ENCODE data around the gene TCF3. TPM values are rescaled to one million over a fixed set of nuclear protein-coding genes. Genes with fewer than 3 reads are reported as not detected.
"Not testable (repeated sequence)": the region's sequence is repeated elsewhere in the genome, so short reads cannot be mapped to it uniquely, and the experiment has no call there.

TCF3 gene
- total RNA-seq, 1 donor from 2014 or later = 18.5 TPM

DNA sequence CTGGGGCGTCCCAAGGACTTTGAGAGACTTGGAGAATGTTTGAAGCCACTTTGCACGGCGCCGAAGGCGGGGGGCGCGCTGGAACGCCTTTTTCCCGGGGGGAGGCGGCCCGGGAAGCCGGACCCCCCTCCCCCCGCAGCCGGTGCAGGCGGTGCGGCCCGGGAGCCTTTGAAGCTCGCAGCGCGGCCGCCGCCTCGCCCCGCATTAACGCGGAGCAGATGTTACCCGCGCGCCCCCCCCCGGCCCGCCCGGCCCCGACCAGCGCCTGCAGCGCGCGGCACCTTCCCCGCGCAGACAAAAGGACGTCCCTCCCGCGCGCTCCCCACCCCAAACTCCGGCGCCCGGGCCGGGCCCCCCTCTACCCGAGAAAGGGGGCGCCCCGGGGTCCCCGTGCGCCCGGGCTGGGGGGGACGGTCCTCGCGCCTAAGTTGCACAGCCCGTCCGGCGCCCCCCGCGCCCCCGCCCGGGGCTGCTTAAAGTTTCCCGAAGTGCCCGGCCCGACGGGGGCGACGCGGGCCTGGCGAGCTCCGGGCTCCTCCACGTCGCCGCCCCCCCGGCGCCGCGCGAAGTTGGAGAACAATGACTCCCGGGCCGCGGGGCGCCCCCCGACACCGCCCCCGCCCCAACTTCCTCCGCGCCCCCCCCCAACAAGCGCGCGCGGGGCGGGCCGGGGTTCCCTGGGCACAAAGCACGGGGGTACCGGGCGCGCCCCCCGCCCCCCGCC lies 685 bp downstream of the TCF3 start:
- peak; percentile 39 for DNase-seq (ENCODE audit: low spot score)

GRCh38 chr19:1650650-1651567 lies 1.5 kb downstream of the TCF3 start:
- DNase-seq (ENCODE audit: low spot score) = peak; percentile 55

DNA sequence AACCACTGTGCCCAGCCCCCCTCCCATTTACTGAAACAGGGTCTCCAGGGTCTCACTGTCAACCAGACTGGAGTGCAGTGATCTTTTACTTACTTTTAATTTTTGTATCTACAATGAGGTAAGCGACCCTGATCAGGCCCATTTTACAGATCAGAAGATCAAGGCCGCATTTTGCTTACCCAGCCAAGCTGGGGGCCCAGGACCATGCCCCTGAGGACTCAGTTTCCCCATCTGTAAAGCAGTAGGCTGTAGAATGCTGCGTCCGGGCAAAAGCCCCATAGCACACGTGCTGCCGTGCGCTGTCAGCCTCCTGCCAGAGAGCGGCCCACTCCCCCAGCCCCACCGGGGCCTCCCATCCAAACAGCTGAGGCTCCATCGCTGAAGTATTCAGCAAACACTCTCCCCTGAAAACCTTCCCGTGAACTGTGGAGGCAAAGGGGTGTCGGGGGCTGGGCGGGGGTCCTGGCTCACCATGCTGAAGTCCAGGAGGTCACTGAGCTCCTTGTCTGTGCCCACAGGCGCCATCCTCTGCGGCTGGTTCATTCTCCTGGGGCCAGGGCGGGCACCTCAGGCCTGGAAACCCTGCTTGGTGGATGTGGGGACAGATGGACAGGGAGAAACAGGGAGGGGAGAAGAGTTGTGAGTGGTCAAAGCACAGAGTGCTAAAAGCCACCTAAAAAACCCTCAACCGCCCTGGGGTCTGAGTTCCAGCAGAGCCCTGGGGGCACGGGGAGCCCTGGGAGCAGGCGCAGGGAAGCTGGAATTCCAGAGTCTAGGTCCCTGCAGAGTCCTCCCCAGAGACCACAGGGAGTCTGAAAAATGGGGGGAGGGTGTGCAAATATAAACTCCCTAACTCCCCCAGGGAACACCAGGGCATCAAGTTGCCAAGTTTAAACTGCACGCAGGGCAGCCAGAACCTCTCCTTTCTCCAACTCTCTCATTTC lies 2.4 kb downstream of the TCF3 start:
- DNase-seq (ENCODE audit: low spot score) = no peak

DNA sequence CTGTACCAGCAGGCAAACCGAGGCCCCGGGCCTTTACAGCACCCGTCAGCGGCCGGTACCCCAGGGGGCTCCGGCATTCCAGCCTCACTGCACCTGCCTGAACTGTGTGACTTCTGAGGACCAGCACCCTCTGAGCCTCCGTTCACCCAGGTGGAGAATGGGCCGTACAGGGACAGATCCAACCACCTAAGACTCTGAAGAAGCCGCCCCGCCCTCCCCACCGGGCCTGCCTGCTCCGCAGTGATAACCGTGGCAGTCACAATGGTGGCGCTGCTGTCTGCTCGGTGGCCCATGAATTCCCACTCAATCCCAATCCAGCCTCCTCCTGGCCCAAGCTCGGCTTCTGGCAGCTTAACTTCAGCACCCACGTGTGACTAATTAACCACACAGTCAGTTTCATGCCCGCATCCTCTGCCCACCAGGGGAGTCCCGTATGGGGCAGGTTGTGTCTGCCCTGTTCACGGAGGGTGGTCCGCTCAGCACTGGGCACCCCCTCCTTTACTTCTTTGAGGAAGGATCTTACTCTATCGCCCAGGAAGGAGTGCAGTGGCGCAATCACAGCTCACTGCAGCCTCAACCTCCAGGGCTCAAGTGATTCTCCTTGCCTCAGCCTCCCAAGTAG lies 3.4 kb downstream of the TCF3 start:
- DNase-seq (ENCODE audit: low spot score) = no peak

DNA sequence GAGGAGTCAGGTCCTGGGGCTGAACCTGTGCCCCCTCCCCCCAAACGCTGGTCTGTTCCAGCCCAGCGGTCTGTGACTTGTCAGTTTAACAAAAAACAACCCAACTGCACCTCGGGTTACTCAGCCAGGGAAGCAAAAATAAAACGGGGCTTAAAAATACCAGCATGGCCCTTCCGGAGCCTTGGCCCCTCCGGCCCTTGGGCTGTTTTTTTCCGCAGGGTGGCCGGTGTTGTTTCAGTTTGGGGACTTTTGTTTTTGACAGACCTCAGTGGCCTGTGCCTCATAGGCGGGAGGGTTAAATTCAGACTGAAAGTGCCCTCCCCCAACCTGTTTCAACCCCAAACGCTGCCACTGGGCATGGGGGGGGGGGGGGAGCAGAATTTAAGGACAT lies 4.0 kb downstream of the TCF3 start:
- DNase-seq (ENCODE audit: low spot score) = no peak

GRCh38 chr19:1647501-1648458 lies 4.6 kb downstream of the TCF3 start:
- DNase-seq (ENCODE audit: low spot score) = no peak

DNA sequence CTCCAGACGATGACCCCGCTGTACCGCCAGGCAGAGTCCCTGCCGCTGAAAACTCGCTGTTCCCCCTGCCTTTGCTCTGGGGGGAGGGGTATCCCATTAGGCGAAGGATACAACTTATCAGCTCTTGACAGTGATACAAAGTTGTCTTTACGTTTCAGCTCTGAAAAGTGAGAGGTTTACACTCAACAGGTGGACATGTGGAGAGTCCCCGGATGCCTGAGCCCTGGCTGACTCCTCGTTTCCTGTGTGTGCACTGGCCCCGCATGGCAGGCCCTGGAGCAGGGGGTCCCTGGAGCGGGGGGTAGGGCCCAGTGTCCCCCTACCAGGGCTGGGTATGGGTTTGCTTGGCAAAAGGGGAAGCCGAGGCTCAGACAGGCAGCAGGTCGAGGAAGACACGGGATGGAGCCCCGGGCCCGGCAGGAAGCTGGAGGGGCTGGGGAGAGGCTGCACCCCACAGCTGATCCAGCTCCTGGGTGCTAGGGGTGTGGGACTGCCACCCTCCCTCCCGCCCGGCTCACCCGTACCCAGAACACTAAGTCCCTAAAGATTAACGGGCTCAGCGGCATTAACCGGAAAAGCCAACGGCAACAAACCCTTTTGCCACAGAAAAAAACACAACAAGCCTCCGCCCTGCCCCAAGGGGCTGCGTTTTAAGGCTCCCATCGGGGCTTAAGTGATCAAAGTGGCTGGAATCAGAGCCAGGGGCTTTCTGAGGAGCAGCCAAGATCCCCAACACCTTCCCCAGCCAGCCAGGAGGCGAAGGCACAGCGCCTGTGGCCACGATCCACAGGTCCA lies 5.6 kb downstream of the TCF3 start:
- DNase-seq (ENCODE audit: low spot score) = no peak

DNA sequence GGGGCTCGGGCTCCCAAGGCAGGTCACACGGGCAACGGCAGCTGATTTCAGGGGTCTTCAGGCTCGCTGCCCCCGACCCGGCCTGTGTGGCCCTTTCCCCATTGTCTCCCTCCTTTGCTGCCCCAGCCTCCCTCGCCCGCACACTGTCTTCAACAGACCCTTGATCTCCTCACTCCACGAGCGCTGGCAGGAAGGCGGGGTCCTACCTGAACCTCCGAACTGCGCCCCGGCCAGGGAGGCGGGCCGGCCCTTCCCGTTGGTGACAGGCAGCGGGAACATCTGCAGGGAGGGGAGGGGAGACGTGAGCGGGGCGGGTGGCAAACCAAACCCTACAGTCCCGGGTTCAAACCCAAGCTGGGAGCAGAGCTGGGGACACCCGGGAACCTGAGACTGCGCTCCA lies 6.3 kb downstream of the TCF3 start:
- no peak for DNase-seq (ENCODE audit: low spot score)

DNA sequence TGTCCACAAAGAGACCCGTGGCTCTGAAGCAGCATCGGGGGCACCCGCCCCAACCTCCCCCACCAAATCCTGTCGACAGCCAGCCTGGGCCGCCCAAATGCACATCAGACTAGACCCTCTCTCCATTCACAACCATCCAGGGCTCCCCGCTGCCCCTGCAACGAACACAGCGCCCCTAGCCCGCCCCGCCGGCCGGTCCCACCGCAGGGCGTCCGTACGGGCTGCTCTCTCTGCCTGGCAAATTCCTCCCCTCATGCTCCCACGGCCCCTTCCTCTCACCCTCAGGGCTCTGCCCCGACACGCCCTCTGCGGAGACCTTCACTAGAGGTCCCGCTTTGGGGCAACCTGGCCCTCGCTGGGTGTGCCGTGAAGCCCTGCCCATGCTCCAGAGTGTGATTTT lies 7.1 kb downstream of the TCF3 start:
- DNase-seq (ENCODE audit: low spot score) = no peak

DNA sequence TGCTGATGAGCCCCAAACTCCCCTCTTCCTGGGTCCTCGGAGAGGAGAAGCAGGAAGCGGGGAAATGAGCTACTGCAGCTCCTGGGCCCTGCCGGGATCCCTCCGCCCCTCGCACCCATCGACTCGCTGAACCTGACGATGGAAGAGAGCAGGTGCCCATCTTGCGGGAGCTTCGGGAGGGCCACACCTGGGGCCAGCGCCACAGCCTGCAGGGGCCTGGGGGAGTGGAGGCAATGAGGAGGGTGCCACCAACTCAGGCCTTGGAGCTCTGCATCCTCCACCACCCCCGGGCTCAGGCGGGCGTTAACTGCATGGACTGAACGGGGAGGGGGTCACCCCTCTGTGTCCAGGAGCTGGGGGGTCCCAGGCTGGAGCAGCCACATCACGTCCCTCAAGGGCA lies 8.3 kb downstream of the TCF3 start:
- no peak for DNase-seq (ENCODE audit: low spot score)

DNA sequence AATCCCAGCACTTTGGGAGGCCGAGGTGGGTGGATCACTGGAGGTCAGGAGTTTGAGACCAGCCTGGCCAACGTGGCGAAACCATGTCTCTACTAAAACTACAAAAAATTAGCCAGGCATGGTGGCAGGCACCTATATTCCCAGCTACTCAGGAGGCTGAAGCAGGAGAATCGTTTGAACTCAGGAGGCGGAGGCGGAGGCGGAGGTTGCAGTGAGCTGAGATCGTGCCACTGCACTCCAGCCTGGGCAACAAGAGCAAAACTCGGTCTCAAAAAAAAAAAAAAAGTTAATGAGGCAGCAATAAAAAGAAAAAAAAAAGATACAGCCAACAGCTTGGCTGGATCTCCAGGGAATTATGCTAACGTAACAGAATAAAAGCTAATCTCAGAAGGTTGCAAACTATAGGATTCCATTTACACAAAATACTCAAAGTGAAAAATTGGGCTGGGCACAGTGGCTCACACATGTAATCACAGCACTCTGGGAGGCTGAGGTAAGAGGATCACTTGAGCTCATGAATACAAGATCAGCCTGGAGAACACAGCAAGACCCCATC lies 11.4 kb downstream of the TCF3 start:
- not testable (repeated sequence) for DNase-seq (ENCODE audit: low spot score)

- DNase-seq (ENCODE audit: low spot score) = no peak
These were observed 15.8 kb downstream of the TCF3 start for GRCh38 chr19:1636325-1637236.

DNA sequence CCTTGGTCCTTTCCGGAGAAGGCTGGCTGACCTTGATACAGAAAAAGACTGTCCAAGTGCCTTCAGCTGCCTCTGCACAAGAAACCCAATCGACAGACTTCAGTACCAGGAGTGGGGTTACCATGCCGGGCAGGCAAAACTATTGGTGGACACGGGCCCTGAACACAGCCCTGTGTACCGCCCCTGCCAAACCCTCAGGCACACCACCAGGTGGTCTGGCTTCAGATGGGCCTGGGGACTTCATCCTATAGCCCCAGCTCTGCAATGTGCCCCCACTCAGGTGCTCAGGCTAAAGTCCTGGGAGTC lies 17.5 kb downstream of the TCF3 start:
- no peak for DNase-seq (ENCODE audit: low spot score)

DNA sequence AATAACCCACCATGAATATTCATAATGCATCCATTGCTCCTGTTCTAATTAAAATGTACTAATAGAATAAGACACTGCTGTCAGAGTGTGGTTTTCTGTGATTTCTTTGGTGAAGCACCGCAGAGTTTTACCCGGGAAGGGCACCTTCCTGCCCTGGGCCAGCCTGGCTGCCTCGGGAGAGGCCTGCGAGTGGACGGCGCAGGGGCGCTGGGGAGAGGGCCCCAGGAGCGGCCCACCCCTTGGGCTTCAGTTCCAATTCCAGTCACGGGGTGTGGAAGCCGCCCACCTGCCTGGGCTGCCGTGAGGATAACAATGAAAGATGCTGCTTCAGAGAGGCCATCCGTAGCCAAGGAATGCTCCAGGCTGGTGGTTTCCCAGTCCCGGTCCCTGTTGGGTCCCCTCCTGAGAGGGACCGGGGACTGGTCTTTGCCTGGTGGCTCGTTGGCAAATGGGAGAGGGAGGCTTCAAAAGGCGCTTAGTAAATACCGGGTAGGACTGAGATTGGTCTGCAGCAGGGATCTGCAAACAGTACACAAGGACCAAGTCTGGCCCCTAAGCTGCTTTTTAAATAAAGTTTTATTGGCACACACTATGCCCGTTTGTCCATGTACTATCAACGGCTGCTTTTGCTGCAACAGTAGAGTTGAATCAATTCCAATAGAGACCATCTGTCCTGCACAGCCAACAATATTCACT lies 18.0 kb downstream of the TCF3 start:
- DNase-seq (ENCODE audit: low spot score) = no peak

- no peak for DNase-seq (ENCODE audit: low spot score)
These were observed 19.1 kb downstream of the TCF3 start for GRCh38 chr19:1633269-1633826.

DNA sequence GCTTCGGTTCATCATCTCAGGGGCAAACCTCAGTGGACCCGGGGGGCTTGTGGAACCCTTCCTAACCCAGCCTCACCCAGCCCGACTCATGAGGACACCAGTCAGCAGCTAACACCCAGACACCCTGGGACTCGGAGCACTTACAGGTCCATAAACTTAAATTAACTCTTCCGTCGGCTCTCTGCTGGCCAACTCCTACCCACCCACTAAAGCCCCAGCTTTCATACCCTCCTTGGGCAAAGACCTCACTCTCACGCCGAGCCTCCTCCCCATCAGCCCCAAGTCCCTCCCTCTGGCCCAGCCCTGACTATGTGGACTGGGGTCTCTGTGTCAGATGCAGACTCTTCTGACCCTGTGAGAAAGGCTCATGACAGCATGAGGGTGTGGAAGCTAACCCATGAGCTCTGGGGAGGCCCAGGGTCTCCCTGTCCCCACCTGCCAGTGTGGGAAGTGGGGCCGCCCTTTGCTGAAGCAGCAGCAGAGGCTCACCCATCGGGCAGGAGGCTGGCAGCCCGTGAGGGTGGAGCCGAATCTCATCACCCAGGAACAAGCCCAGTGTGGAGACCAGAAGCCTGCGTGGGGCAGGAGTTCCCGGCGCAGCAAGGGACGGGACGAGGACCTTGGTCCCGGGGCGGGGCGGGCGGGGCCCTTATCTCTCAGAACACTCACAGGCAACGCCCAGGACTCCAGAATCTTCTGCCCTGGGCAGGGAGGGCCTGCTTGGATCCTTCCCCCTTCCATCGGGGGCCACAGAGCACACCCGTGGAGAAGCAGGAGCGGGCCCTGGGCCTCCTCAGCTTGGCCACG lies 19.8 kb downstream of the TCF3 start:
- DNase-seq (ENCODE audit: low spot score) = no peak
